HepG2 (cell line): ENCODE results near the gene S1PR5. TPM values are rescaled to one million over a fixed set of nuclear protein-coding genes. Genes with fewer than 3 reads are reported as not detected.

Experiments
- CBFB ChIP-seq: sonication (generic); formaldehyde crosslinking; IDR thresholded peaks from 2 replicates; pipeline ENCODE4 v1.4.0; 2020; ENCODE audit warnings: missing genetic modification reagents
- CBX2 ChIP-seq, 2 experiments: fragments of 200-600 bp in 1 of 2; sonication (generic); formaldehyde crosslinking in 1 of 2; IDR thresholded peaks; 2 replicates each; pipeline versions ENCODE4 v1.7.0 to v1.8.1; 2018 to 2022; ENCODE audit warnings: low read depth in 2 of 2, low read length in 1 of 2, mild to moderate bottlenecking in 1 of 2, missing genetic modification reagents in 1 of 2
- FOXJ3 ChIP-seq: sonication (generic); formaldehyde crosslinking; IDR thresholded peaks from 2 replicates; pipeline ENCODE4 v1.4.0; 2020; ENCODE audit warnings: missing genetic modification reagents, mild to moderate bottlenecking, borderline replicate concordance
- GATAD2A ChIP-seq: IDR thresholded peaks from 2 replicates; pipeline ENCODE4 v1.6.1; 2016
- HNF4A ChIP-seq: sonication (generic); formaldehyde crosslinking; IDR thresholded peaks from 2 replicates; pipeline ENCODE4 v1.4.0; 2020; ENCODE audit warnings: missing genetic modification reagents
- MXI1 ChIP-seq: IDR thresholded peaks from 3 replicates; pipeline ENCODE4 v1.6.1; 2012; ENCODE audit warnings: low read depth, low read length, inconsistent platforms, borderline replicate concordance
- NR2F6 ChIP-seq, 2 experiments: IDR thresholded peaks; 2 replicates each; pipeline ENCODE4 v1.6.1; 2016; ENCODE audit warnings: antibody characterized with exemption in 1 of 2, mild to moderate bottlenecking in 1 of 2
- RARA ChIP-seq: IDR thresholded peaks from 2 replicates; pipeline ENCODE4 v1.6.1; 2016; ENCODE audit warnings: missing genetic modification reagents, missing compliant biosample characterization
- TBL1XR1 ChIP-seq: fragments of 150-350 bp; IDR thresholded peaks from 2 replicates; pipeline ENCODE4 v1.6.1; 2014; ENCODE audit warnings: borderline replicate concordance, low read length; ENCODE audit not compliant: partially characterized antibody
- TCF7L2 ChIP-seq: IDR thresholded peaks from 2 replicates; pipeline ENCODE4 v1.6.1; 2011; ENCODE audit warnings: mild to moderate bottlenecking, low read depth, low read length, moderate library complexity
- YEATS4 ChIP-seq: sonication (generic); formaldehyde crosslinking; IDR thresholded peaks from 2 replicates; pipeline ENCODE4 v1.4.0; 2020; ENCODE audit warnings: missing genetic modification reagents, borderline replicate concordance
- ZNF251 ChIP-seq: sonication (generic); formaldehyde crosslinking; IDR thresholded peaks from 2 replicates; pipeline ENCODE4 v1.9.0; 2021; ENCODE audit warnings: mild to moderate bottlenecking, missing genetic modification reagents
- ZNF253 ChIP-seq: sonication (generic); formaldehyde crosslinking; IDR thresholded peaks from 2 replicates; pipeline ENCODE4 v1.8.0; 2022; ENCODE audit warnings: mild to moderate bottlenecking, missing genetic modification reagents, borderline replicate concordance
- polyA plus RNA-seq, 8 experiments: library from polyadenylated mRNA; depleted of rRNA in 3 of 8; stranded (reverse) in 7 of 8; unstranded in 1 of 8; fragments of >200 nt; fragmentation: Illumina TruSeq in 4 of 8; extraction: Trizol in 4 of 8; gene quantifications; 2 replicates each; pipeline versions ENCODE4 v1.2.1 to v1.2.3, GENCODE V29; 2011 to 2016; ENCODE audit warnings: low read depth in 4 of 8, missing spikeins in 1 of 8, mixed read lengths in 1 of 8; ENCODE audit not compliant: insufficient read depth in 1 of 8
- total RNA-seq, 5 experiments: library from RNA; depleted of rRNA; stranded (reverse); fragments of >200 nt; fragmentation: Illumina TruSeq; extraction: Trizol; gene quantifications; 2 replicates each; pipeline ENCODE4 v1.2.3, GENCODE V29; 2016; ENCODE audit warnings: low read depth in 1 of 5
- TF ChIP-seq, protein P1 (sequence below): sonication (generic); formaldehyde crosslinking; IDR thresholded peaks from 2 replicates; pipeline ENCODE4 v1.4.0; 2020; ENCODE audit warnings: mild to moderate bottlenecking, missing genetic modification reagents
- TF ChIP-seq, protein P2 (sequence below): IDR thresholded peaks from 2 replicates; pipeline ENCODE4 v1.6.1; 2016; ENCODE audit warnings: low read depth, borderline replicate concordance
- TF ChIP-seq, protein P3 (sequence below): sonication (generic); formaldehyde crosslinking; IDR thresholded peaks from 2 replicates; pipeline ENCODE4 v1.5.1; 2020; ENCODE audit warnings: mild to moderate bottlenecking, moderate library complexity, missing genetic modification reagents
- TF ChIP-seq, protein P4 (sequence below): sonication (generic); formaldehyde crosslinking; IDR thresholded peaks from 2 replicates; pipeline ENCODE4 v1.4.0; 2020; ENCODE audit warnings: missing genetic modification reagents

S1PR5 gene
- total and polyA plus RNA-seq, 2 of the 13 experiments (the other 11 are each of a cell fraction or from before 2014, with no cell fraction given) = 0.04 TPM; not detected in 1

DNA sequence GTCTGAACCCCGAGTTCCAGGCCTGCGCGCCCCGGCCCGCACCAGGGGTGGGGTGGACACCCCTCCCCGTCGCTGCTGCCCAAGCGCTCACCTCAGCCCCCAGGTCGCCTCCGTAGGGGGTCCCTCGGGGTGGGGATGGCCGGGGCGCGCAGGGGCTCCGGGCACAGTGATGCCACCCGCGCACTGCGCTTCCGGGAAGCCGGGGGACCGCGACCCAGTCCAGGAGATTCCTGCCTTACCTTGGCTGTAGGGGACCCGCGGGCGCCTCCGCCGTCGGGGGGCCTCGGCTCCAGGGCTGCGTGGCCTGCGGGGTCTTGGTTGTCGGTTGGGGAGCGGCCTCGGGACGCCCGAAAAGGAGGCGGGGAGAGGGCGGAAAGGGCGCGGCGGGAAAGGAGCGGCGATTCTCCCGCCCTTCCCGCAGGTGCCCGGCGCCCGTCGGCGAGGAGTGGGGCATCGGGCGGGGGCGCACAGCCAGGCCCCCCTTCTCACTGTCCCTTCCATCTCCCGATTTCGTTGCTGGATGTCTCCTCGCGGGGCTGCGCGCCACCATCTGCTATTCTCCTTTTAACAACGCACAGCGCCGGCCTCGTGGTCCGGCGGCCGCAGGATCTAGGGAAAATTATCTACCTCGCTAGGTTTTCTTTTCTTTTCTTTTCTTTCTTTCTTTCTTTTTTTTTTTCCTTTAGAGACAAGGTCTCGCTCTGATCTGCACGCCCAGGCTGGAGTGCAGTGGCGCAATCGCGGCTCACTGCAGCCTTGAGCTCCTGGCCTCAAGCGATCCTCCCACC is 14.1 kb downstream of the S1PR5 start, which contains the start of gene KEAP1 (continued):
- TF ChIP-seq, protein P1, sequence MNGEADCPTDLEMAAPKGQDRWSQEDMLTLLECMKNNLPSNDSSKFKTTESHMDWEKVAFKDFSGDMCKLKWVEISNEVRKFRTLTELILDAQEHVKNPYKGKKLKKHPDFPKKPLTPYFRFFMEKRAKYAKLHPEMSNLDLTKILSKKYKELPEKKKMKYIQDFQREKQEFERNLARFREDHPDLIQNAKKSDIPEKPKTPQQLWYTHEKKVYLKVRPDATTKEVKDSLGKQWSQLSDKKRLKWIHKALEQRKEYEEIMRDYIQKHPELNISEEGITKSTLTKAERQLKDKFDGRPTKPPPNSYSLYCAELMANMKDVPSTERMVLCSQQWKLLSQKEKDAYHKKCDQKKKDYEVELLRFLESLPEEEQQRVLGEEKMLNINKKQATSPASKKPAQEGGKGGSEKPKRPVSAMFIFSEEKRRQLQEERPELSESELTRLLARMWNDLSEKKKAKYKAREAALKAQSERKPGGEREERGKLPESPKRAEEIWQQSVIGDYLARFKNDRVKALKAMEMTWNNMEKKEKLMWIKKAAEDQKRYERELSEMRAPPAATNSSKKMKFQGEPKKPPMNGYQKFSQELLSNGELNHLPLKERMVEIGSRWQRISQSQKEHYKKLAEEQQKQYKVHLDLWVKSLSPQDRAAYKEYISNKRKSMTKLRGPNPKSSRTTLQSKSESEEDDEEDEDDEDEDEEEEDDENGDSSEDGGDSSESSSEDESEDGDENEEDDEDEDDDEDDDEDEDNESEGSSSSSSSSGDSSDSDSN (CRISPR knock-in tag) = peak; percentile 70
- TF ChIP-seq TBL1XR1 (no peak), CBX2 (IDR thresholded peaks at IDR 0.05; ENCODE audit: low read depth, low read length) (no peak), CBX2 (CRISPR knock-in tag; IDR thresholded peaks at IDR 0.05; ENCODE audit: low read depth) (no peak), NR2F6 (IDR thresholded peaks at IDR 0.05) (no peak), NR2F6 (CRISPR knock-in tag; IDR thresholded peaks at IDR 0.05) (peak; percentile 5; the same call in 1 of the 2 replicates), ZNF251 (CRISPR knock-in tag) (no peak), RARA (CRISPR knock-in tag) (no peak), CBFB (CRISPR knock-in tag) (no peak), FOXJ3 (CRISPR knock-in tag) (peak; percentile 48; the same call in 1 of the 2 replicates), YEATS4 (CRISPR knock-in tag) (peak; percentile 25), MXI1 (no peak), HNF4A (CRISPR knock-in tag) (peak; percentile 18; the same call in 1 of the 2 replicates), ZNF253 (no peak), GATAD2A (CRISPR knock-in tag) (no peak), TCF7L2 (no peak)
- TF ChIP-seq, protein P2, sequence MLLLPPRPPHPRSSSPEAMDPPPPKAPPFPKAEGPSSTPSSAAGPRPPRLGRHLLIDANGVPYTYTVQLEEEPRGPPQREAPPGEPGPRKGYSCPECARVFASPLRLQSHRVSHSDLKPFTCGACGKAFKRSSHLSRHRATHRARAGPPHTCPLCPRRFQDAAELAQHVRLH (CRISPR knock-in tag) = no peak
- TF ChIP-seq, protein P3, sequence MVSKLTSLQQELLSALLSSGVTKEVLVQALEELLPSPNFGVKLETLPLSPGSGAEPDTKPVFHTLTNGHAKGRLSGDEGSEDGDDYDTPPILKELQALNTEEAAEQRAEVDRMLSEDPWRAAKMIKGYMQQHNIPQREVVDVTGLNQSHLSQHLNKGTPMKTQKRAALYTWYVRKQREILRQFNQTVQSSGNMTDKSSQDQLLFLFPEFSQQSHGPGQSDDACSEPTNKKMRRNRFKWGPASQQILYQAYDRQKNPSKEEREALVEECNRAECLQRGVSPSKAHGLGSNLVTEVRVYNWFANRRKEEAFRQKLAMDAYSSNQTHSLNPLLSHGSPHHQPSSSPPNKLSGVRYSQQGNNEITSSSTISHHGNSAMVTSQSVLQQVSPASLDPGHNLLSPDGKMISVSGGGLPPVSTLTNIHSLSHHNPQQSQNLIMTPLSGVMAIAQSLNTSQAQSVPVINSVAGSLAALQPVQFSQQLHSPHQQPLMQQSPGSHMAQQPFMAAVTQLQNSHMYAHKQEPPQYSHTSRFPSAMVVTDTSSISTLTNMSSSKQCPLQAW (CRISPR knock-in tag) = no peak; the same call in 1 of the 2 replicates
- TF ChIP-seq, protein P4, sequence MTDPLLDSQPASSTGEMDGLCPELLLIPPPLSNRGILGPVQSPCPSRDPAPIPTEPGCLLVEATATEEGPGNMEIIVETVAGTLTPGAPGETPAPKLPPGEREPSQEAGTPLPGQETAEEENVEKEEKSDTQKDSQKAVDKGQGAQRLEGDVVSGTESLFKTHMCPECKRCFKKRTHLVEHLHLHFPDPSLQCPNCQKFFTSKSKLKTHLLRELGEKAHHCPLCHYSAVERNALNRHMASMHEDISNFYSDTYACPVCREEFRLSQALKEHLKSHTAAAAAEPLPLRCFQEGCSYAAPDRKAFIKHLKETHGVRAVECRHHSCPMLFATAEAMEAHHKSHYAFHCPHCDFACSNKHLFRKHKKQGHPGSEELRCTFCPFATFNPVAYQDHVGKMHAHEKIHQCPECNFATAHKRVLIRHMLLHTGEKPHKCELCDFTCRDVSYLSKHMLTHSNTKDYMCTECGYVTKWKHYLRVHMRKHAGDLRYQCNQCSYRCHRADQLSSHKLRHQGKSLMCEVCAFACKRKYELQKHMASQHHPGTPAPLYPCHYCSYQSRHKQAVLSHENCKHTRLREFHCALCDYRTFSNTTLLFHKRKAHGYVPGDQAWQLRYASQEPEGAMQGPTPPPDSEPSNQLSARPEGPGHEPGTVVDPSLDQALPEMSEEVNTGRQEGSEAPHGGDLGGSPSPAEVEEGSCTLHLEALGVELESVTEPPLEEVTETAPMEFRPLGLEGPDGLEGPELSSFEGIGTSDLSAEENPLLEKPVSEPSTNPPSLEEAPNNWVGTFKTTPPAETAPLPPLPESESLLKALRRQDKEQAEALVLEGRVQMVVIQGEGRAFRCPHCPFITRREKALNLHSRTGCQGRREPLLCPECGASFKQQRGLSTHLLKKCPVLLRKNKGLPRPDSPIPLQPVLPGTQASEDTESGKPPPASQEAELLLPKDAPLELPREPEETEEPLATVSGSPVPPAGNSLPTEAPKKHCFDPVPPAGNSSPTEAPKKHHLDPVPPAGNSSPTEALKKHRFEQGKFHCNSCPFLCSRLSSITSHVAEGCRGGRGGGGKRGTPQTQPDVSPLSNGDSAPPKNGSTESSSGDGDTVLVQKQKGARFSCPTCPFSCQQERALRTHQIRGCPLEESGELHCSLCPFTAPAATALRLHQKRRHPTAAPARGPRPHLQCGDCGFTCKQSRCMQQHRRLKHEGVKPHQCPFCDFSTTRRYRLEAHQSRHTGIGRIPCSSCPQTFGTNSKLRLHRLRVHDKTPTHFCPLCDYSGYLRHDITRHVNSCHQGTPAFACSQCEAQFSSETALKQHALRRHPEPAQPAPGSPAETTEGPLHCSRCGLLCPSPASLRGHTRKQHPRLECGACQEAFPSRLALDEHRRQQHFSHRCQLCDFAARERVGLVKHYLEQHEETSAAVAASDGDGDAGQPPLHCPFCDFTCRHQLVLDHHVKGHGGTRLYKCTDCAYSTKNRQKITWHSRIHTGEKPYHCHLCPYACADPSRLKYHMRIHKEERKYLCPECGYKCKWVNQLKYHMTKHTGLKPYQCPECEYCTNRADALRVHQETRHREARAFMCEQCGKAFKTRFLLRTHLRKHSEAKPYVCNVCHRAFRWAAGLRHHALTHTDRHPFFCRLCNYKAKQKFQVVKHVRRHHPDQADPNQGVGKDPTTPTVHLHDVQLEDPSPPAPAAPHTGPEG (CRISPR knock-in tag) = no peak; the same call in 1 of the 2 replicates
